OCI-M2 (cell line): Measurements from ENCODE around the gene SHMT2.

Experiments used
- DNase-seq: peaks from one replicate; lab custom pipeline; 2025; ENCODE audit not compliant: unreplicated experiment; lab: John Stamatoyannopoulos, UW

SHMT2 gene

GRCh38 chr12:57225680-57226210 lies 3.8 kb upstream of the SHMT2 start:
- DNase-seq: no peak

GRCh38 chr12:57226588-57227314 lies 2.8 kb upstream of the SHMT2 start:
- no peak for DNase-seq

- DNase-seq: no peak
Measured at GRCh38 chr12:57227315-57228115, 2.0 kb upstream of the SHMT2 start.

GRCh38 chr12:57229046-57229633 lies 371 bp upstream of the SHMT2 start:
- DNase-seq: no peak

GRCh38 chr12:57230381-57231155 lies 1.1 kb downstream of the SHMT2 start:
- DNase-seq: no peak

GRCh38 chr12:57231276-57232021 lies 1.9 kb downstream of the SHMT2 start:
- no peak for DNase-seq

GRCh38 chr12:57232156-57232756 lies 2.7 kb downstream of the SHMT2 start:
- DNase-seq: no peak

GRCh38 chr12:57233357-57234232 lies 4.1 kb downstream of the SHMT2 start:
- no peak for DNase-seq

GRCh38 chr12:57234233-57234570 lies 4.7 kb downstream of the SHMT2 start:
- no peak for DNase-seq

GRCh38 chr12:57234571-57235016 lies 5.1 kb downstream of the SHMT2 start:
- no peak for DNase-seq

- DNase-seq: no peak
Measured at GRCh38 chr12:57235017-57235727, 5.7 kb downstream of the SHMT2 start.

GRCh38 chr12:57235728-57236131 lies 6.2 kb downstream of the SHMT2 start:
- no peak for DNase-seq

- DNase-seq: no peak
Measured at GRCh38 chr12:57236201-57236924, 6.9 kb downstream of the SHMT2 start.

GRCh38 chr12:57236925-57237595 lies 7.5 kb downstream of the SHMT2 start:
- DNase-seq: no peak

GRCh38 chr12:57237596-57237931 lies 8.1 kb downstream of the SHMT2 start:
- no peak for DNase-seq

- no peak for DNase-seq
Measured at GRCh38 chr12:57237932-57238853, 8.7 kb downstream of the SHMT2 start.
